ENCODE results near the gene TENM3.

- no peak for TF ChIP-seq GATA3 (IDR thresholded peaks at IDR 0.05; ENCODE audit: low read depth, low read length)
- TF ChIP-seq GATA2 (IDR thresholded peaks at IDR 0.05; ENCODE audit: low read depth, low read length) = no peak
Measured at GRCh38 chr4:182736207-182736606, 493.0 kb downstream of the TENM3 start.

Data from SH-SY5Y (cell line).